Activated gamma-delta T cell treated with Interleukin-2 at 50 U/mL for 16 hours (primary cell): ENCODE results near the gene UPF1.

ENCODE experiments used
- DNase-seq: peaks from one replicate; pipeline ENCODE4 v3.0.0-alpha.2; 2020

UPF1 gene

GRCh38 chr19:18840288-18841267, 8.8 kb downstream of the UPF1 start:
- no peak for DNase-seq

DNA sequence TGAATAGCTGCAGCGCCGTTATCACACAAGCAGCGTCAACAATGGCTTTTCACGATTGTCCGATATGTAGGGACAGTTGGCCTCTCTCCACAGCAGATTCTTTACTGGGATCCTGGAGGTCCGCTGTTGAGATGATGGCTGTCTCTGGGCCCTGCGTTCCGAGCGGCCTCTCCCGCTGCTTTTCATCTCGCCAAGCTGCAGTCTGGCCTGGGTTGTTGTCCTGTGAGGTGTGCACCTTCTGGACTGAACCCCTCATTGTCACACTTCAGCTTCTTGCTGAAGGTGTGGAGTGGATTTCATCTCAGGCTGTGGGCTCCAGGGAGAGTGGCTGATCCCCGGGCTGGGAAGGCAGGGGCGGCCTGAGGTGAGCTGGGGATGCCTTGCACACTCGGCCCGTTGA, 9.6 kb downstream of the UPF1 start:
- no peak for DNase-seq

DNA sequence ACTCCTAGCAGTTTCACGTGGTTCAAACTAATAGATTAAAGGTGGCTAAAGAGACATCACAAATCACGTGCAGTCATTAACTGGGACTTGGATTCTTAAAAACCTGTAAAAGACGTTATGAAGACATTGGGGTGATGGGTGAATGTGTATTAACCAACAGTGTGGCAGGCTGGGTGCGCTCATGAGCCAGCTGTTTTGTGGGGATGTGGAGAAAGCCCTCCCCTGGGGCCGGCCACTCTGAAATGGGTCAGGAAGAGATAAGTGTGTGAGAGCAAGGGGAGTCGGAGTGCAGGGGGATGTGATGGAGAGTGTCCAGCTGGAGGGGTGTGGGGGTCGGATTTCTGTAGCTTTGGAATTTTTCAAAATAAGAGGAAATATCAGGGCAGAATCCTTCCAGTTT, 10.4 kb downstream of the UPF1 start:
- DNase-seq: no peak

DNA sequence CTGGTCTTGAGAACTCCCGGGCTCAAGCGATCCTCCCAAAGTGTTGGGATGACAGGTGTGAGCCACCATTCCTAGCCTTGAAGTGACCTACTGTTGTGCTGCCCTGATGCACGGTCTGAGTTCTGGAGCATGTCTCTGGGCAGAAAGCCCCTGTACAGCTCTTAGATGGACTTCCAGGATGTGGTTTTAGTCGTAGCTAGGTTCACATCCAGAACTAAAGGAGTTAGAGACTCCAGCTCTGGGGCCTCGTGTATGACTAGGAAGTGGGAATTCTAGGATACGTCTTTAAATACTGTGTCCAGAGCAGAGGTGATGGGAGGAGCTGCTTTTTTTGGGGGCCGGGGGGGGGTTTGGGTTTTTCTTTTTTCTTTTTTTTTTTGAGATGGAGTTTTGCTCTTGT, 12.2 kb downstream of the UPF1 start:
- DNase-seq: no peak

- no peak for DNase-seq
Observed at GRCh38 chr19:18844806-18845329, 13.1 kb downstream of the UPF1 start.

GRCh38 chr19:18845961-18846360, 14.2 kb downstream of the UPF1 start:
- no peak for DNase-seq

- DNase-seq: peak; percentile 62
Observed at GRCh38 chr19:18846862-18847548, 15.2 kb downstream of the UPF1 start.

DNA sequence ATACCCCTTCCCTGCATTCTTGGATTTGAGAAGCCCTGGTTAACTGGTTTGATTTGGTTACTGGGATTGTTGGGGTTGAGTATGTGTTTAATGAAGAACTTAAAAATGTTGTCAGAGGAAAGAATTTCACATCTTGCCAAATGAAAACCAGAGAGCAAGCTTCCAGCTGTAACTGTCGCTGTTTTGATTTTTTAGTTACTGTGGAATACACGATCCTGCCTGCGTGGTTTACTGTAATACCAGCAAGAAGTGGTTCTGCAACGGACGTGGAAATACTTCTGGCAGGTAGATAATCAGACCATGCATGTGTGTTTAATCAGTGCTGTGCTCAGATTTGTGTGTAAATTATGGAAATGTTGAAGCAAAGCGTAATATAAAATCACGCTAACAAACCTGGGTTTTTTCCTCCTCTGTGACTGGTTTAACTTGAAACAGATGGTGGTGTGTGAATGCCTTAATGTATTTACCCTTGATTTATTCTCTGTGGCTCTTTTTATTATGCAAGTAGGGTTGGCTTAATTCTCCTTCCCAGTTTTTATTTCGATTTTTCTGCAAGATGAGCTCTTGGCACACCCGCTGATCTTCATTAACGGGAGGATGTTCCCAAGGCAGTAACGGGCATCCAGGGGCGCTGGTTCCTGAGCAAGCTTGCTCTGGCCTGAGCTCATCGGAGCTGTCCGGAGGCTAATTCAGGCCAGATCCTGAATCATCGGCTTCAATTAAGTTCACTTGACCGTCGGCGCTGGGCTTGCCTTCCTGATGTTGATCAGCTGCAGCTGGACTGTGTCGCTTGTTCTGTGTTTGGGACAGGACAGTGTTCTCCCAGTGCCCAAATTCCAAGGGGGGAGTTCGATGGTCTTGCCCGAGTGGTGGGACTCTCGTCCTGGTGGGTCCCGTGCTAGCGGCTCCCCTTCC, 16.0 kb downstream of the UPF1 start:
- no peak for DNase-seq

GRCh38 chr19:18848878-18849661, 17.3 kb downstream of the UPF1 start:
- no peak for DNase-seq

GRCh38 chr19:18849838-18850400, 18.2 kb downstream of the UPF1 start:
- DNase-seq: no peak

GRCh38 chr19:18850471-18851375, 19.0 kb downstream of the UPF1 start:
- DNase-seq: no peak

DNA sequence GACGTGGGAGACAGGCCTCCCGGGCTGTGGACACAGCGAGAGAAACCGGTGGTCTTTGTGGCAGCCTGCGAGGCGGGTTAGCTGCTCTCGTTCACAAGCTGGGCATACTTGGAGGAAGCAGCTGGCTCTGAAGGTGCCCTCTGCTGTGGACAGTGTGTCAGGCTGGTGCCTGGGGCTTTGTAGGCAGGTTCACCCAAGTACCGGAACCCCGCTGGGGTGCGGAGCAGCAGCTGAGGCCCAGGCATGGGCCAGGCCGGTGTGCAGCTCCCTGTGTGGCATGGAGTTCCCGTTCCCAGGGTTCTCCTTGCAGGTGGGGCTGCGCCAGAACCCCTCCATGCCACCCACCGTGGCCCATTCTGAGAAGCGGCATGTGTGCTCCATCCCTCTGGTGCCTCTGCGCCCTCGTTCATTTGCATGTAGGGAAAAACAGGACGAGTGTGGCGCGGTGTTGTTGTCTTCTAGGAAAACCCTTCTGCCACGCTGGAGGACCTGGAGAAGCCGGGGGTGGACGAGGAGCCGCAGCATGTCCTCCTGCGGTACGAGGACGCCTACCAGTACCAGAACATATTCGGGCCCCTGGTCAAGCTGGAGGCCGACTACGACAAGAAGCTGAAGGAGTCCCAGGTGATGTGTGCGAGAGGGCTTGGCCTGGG, 20.0 kb downstream of the UPF1 start:
- no peak for DNase-seq

GRCh38 chr19:18852648-18853047, 20.9 kb downstream of the UPF1 start:
- no peak for DNase-seq

- DNase-seq: no peak
Observed at GRCh38 chr19:18853755-18854427, 22.1 kb downstream of the UPF1 start.

GRCh38 chr19:18854982-18855381, 23.2 kb downstream of the UPF1 start:
- DNase-seq: no peak

- no peak for DNase-seq
Observed at GRCh38 chr19:18855647-18856384, 24.1 kb downstream of the UPF1 start.

DNA sequence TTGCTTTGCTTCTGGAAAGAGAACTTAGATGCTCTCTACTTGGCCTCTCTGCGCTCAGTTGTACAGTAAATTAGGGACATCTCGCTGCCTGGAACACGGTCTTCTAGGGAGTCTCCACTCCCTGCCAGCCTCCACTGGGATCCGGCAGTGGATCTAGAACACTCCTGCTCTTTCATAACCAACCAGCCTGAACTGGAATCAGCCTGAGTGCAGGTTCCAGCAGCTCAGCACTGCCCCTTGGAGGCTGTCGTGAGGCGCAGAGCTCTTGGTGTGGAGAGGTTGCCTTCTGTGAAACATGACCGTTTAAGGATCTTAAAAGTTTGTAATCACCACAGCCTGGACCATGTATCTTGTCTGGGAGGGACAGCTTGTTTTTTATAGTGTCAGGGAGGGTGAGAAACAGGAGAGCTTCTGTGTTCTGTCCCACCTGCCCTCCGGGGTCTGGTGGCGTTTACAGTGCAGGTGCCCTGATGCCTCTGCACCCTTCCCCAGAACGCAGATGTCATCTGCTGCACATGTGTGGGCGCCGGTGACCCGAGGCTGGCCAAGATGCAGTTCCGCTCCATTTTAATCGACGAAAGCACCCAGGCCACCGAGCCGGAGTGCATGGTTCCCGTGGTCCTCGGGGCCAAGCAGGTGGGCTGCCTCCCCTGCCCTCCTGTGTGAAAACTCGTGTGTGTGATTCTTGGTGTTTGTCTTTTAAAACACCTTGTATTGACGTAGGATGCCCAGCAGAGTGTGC, 24.8 kb downstream of the UPF1 start:
- no peak for DNase-seq

GRCh38 chr19:18857223-18857622, 25.5 kb downstream of the UPF1 start:
- no peak for DNase-seq
